ENCODE results near the gene SLC9A9. TPM values are rescaled to one million over a fixed set of nuclear protein-coding genes. Genes with fewer than 3 reads are reported as not detected.

The SLC9A9 gene
- total RNA-seq, 1 experiment from 2014 or later, result not detected

- no peaks in the 10 kb centered on the region for H3K9me3 Mint-ChIP-seq (ENCODE audit: unreplicated experiment)
- no peaks in the 10 kb centered on the region for H3K27me3 ChIP-seq (replicated peaks; ENCODE audit: control insufficient read depth, insufficient read depth, low read length)
- intact Hi-C loops (cut with micrococcal nuclease; ENCODE audit: unreplicated experiment), result no loop called here
- no peaks in the 10 kb centered on the region for H3K9me3 ChIP-seq
- BruUV-seq (replicated peaks), result no TSS peak
- no peaks in the 10 kb centered on the region for H3K36me3 Mint-ChIP-seq (ENCODE audit: insufficient read depth, unreplicated experiment)
- TF ChIP-seq, protein P1, sequence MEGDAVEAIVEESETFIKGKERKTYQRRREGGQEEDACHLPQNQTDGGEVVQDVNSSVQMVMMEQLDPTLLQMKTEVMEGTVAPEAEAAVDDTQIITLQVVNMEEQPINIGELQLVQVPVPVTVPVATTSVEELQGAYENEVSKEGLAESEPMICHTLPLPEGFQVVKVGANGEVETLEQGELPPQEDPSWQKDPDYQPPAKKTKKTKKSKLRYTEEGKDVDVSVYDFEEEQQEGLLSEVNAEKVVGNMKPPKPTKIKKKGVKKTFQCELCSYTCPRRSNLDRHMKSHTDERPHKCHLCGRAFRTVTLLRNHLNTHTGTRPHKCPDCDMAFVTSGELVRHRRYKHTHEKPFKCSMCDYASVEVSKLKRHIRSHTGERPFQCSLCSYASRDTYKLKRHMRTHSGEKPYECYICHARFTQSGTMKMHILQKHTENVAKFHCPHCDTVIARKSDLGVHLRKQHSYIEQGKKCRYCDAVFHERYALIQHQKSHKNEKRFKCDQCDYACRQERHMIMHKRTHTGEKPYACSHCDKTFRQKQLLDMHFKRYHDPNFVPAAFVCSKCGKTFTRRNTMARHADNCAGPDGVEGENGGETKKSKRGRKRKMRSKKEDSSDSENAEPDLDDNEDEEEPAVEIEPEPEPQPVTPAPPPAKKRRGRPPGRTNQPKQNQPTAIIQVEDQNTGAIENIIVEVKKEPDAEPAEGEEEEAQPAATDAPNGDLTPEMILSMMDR (IDR thresholded peaks at IDR 0.05; ENCODE audit: insufficient read depth in 1 of 2, low read depth in 1 of 2, low read length in 1 of 2, severe bottlenecking in 1 of 2, unreplicated experiment in 1 of 2), result no peak
- no peaks in the 10 kb centered on the region for H3K4me1 Mint-ChIP-seq (ENCODE audit: low read depth, unreplicated experiment)
- no peaks in the 10 kb centered on the region for H3K27me3 Mint-ChIP-seq (ENCODE audit: insufficient read depth, unreplicated experiment)
- no peak overlapping the region for H3K27ac Mint-ChIP-seq (ENCODE audit: unreplicated experiment)
- H3K36me3 ChIP-seq (ENCODE audit: control insufficient read depth, insufficient read depth, low read length), result no peaks in the 10 kb centered on the region
- peaks cover 5% of the 10 kb centered on the region; the same call in 1 of the 2 replicates for H3K4me1 ChIP-seq
- ChIA-PET CTCF (no interaction called here), POLR2A (no interaction called here)
- no peak overlapping the region for H3K4me3 ChIP-seq (ENCODE audit: low read depth, low read length)
- no peak for DNase-seq
- H3K4me3 Mint-ChIP-seq (ENCODE audit: unreplicated experiment), result no peak overlapping the region
Measured at GRCh38 chr3:143507735-143508580, 340.3 kb downstream of the SLC9A9 start.

DNA sequence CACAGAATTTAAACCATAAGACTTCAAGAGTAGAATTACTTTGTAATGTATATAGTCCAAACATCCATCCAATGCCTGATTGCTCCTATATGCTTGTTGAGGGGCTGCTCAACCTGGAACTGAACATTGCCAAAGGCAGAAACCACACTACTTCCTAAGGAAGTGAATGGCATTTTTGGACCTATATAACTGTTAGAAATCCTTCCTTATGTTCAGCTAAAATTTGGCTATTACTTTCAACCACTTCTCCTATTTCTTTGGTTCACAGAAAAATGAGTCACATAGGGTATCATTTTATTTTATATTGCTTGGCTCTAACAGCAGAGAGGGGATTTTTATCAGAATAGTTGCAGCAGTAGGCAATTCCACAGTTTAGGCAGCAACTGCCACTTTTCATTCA, 342.1 kb downstream of the SLC9A9 start:
- intact Hi-C loops (cut with micrococcal nuclease; ENCODE audit: unreplicated experiment), result no loop called here
- no peaks in the 10 kb centered on the region for H3K36me3 ChIP-seq (ENCODE audit: control insufficient read depth, insufficient read depth, low read length)
- no peaks in the 10 kb centered on the region for H3K27me3 Mint-ChIP-seq (ENCODE audit: insufficient read depth, unreplicated experiment)
- no peaks in the 10 kb centered on the region for H3K9me3 Mint-ChIP-seq (ENCODE audit: unreplicated experiment)
- TF ChIP-seq, protein P1 (IDR thresholded peaks at IDR 0.05; ENCODE audit: insufficient read depth in 1 of 2, low read depth in 1 of 2, low read length in 1 of 2, severe bottlenecking in 1 of 2, unreplicated experiment in 1 of 2), result no peak
- H3K36me3 Mint-ChIP-seq (ENCODE audit: insufficient read depth, unreplicated experiment), result no peaks in the 10 kb centered on the region
- no TSS peak for BruUV-seq (replicated peaks)
- no peak for DNase-seq
- H3K27ac Mint-ChIP-seq (ENCODE audit: unreplicated experiment), result no peak overlapping the region
- no peak overlapping the region for H3K4me3 Mint-ChIP-seq (ENCODE audit: unreplicated experiment)
- H3K4me1 ChIP-seq, result peaks cover 2% of the 10 kb centered on the region; the same call in 1 of the 2 replicates
- H3K9me3 ChIP-seq, result no peaks in the 10 kb centered on the region
- H3K27me3 ChIP-seq (replicated peaks; ENCODE audit: control insufficient read depth, insufficient read depth, low read length), result no peaks in the 10 kb centered on the region
- H3K4me3 ChIP-seq (ENCODE audit: low read depth, low read length), result no peak overlapping the region
- no peaks in the 10 kb centered on the region for H3K4me1 Mint-ChIP-seq (ENCODE audit: low read depth, unreplicated experiment)
- ChIA-PET CTCF (no interaction called here), POLR2A (no interaction called here)

- H3K4me1 ChIP-seq, result no peaks in the 10 kb centered on the region
- H3K27me3 Mint-ChIP-seq (ENCODE audit: insufficient read depth, unreplicated experiment), result no peaks in the 10 kb centered on the region
- H3K4me3 ChIP-seq (ENCODE audit: low read depth, low read length), result no peak overlapping the region
- POLR2A ChIA-PET, result no interaction called here
- H3K36me3 ChIP-seq (ENCODE audit: control insufficient read depth, insufficient read depth, low read length), result no peaks in the 10 kb centered on the region
- H3K4me1 Mint-ChIP-seq (ENCODE audit: low read depth, unreplicated experiment), result no peaks in the 10 kb centered on the region
- no peak overlapping the region for H3K27ac Mint-ChIP-seq (ENCODE audit: unreplicated experiment)
- TF ChIP-seq, protein P1 (IDR thresholded peaks at IDR 0.05; ENCODE audit: insufficient read depth in 1 of 2, low read depth in 1 of 2, low read length in 1 of 2, severe bottlenecking in 1 of 2, unreplicated experiment in 1 of 2), result no peak
- H3K9me3 Mint-ChIP-seq (ENCODE audit: unreplicated experiment), result no peaks in the 10 kb centered on the region
- H3K36me3 Mint-ChIP-seq (ENCODE audit: insufficient read depth, unreplicated experiment), result no peaks in the 10 kb centered on the region
- intact Hi-C loops (cut with micrococcal nuclease; ENCODE audit: unreplicated experiment), result no loop called here
- no peak overlapping the region for H3K4me3 Mint-ChIP-seq (ENCODE audit: unreplicated experiment)
- BruUV-seq (replicated peaks), result no TSS peak
- CTCF ChIA-PET, result no interaction called here
- H3K27me3 ChIP-seq (replicated peaks; ENCODE audit: control insufficient read depth, insufficient read depth, low read length), result no peaks in the 10 kb centered on the region
- no peak for DNase-seq
- H3K9me3 ChIP-seq, result no peaks in the 10 kb centered on the region
Measured at GRCh38 chr3:143503325-143503885, 344.9 kb downstream of the SLC9A9 start.
